Tongue (tissue), 2 donors: ENCODE measurements around the gene LILRB5. TPM values are rescaled to one million over a fixed set of nuclear protein-coding genes. Genes with fewer than 3 reads are reported as not detected.
"Not testable (repeated sequence)": the region's sequence is repeated elsewhere in the genome, so short reads cannot be mapped to it uniquely, and the experiment has no call there.

Experiments
- DNase-seq: peaks from one replicate; pipeline ENCODE4 v3.0.0-alpha.2; 2015
- total RNA-seq: library from RNA; depleted of rRNA; stranded (reverse); fragments of >200 nt; gene quantifications from one replicate; pipeline ENCODE4 v1.2.3, GENCODE V29; 2014

The LILRB5 gene
- total RNA-seq, 1 donor from 2014 or later = 4.1 TPM

GRCh38 chr19:54242234-54242633, 14.8 kb downstream of the LILRB5 start:
- DNase-seq = not testable (repeated sequence)

DNA sequence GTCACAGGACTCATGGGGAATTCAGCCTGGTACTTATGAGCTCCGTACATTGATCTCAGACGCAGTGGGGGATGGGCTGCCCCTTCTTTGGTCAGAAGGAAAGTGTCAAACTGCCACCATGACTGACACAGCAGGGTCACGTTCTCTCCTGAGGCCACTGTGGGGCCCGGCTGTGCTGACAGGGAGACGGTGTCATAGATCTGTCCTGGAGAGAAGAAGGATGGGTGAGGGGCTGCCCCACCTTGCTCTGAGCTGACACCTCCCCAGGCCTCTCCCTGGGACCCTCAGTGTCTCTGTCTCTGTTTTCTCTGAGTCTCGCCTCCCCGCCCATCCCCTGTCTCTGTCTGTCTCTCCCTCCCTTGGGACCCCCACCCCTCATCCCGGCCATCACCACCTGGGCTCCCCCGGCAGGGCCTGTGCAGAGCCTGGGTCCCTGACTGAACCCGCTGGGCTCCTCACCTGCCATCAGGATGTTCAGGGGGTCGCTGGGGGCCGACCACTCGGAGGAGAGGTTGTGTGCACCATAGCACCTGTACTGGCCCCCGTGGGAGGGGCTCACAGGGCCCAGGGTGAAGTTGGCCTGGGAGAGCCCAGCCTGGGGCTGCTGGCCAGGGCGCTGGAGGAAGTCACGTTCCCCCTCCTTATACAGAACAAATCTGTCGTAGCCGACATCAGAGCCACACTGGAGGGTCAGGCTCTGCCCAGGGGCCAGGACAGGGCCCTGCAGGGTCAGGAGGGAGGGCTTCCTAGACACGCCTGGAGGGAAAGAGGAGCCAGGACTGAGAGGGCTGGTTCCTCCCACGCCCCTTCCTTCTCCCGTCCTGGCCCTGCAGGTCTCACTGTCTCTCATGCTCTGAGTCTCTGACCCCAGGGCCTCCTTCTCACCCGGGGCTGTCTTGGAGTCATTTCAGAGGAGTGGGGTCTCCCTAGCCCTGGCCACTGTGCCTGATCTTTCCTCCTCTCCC, 16.4 kb downstream of the LILRB5 start:
- DNase-seq = not testable (repeated sequence)

GRCh38 chr19:54239491-54240371, 17.3 kb downstream of the LILRB5 start:
- not testable (repeated sequence) for DNase-seq

GRCh38 chr19:54233941-54234340, 23.1 kb downstream of the LILRB5 start:
- no peak for DNase-seq

DNA sequence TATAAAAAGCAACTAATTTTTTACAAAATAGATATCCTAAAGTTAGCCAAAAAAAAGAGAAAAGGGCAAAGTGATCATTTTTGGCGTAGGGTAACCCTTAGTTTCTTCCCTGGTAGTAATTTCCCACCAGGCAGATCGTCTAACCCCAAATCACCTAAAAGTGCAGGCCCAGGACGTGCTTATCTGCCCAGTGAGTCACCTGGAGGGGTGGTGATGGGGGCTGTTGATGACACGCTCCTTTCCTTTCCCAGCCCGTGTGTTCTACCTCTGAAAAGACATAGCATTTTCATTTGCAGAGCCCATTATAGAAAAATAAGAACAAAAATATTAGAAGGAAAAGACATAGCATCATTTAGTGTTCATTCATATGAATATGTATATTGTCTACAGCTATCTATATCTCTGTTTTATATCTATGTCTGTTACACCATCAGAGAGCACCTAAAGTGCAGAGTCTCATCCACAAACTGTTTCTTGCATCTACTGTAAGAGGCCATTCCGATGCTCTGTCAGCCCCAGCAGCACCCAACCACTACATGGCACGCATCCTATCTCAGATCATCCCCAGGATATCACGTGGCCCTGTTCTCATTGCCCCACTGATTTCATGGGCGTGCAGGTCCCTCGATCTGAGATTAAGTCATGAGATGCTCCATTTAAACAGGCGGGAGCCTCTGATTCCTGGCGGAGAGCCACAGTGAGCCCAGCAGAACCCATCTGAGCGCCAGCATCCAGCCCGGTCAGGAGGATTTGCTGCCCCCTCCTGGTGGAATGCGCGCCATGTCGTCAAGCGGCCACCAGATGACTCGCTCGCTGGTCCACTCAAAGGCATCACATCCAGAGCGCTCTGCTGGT, 25.8 kb downstream of the LILRB5 start:
- DNase-seq = peak; percentile 82

DNA sequence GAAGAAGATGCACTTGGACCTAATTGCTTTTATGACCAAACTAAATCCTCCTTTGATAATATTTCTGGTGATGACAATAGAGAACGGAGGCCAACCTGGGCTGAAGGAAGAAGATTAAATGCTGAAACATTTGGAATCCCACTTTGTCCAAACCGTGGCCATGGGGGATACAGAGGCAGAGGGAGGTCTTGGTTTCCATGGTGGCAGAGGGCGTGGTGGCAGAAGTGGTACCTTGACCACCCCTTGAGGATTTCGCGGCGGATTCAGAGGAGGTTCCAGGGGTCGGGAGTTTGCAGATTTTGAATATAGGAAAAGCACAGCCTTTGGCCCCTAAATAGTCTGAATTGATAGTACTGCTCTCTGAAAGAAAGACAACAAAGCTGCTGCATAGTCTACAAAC, 27.0 kb downstream of the LILRB5 start:
- DNase-seq = no peak

GRCh38 chr19:54229146-54229545, 27.9 kb downstream of the LILRB5 start:
- no peak for DNase-seq

DNA sequence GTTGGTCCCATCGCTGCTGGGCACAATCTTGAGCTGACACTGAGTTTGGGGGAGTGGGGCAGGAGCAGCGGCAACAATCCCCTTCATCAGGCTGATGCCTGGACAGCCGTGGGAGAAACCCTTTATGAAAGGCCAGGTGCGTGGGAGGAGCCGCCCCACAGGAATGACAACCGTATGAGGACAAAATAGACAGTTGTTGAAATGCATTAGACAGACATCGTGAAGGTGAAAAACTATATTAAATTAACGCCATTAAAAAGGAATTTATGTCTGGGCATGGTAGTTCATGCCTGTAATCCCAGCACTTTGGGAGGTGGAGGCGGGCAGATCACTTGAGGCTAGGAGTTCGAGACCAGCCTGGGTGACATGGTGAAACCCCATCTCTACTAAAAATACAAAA, 32.5 kb downstream of the LILRB5 start:
- DNase-seq = not testable (repeated sequence)

- DNase-seq = not testable (repeated sequence)
These were observed 33.2 kb downstream of the LILRB5 start for GRCh38 chr19:54223937-54224281.

- not testable (repeated sequence) for DNase-seq
These were observed 33.7 kb downstream of the LILRB5 start for GRCh38 chr19:54223277-54223936.

DNA sequence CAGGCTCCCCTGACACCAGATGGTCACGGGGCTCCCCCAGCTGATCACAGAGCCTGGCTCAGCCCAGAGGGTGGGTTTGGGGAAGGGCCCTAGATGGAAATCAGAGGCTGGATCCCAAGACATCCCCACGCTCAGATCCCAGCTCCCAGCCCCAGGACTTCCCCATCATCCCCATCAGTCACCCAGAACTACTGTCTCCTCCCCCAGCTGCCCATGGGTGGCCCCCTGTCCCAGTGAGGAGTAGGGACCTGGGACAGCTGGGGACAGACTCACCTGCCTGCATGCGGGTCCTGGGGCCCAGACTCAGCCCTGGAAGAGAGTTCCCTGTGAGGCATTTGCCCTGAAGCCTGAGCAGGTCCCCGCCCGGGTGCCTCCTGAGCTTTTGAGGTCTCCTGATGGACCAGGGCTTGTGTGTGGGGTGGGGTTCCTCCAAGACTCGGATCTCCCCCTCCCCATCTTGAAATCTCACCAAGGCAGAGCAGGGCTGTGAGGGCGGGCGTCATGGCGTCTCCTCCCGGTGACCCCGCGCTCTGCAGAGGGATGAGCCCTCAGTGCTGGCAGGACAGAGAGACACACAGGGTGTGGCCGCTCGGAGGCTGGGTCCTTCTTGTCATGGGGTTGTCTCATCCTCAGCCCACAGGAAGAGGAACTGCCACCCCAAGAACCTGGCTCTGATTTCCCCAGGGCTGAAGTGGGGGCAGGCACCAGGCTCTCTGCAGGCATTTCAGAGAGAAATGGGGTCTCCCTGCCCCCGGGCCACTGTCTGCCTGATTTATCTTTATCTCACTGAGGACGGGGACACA, 34.4 kb downstream of the LILRB5 start, which contains the start of gene LILRB3:
LILRB3 (minus strand) TSS at position 534 of the 803 bp plus-strand sequence; CDS start at position 503, 31 bp downstream.
- DNase-seq = not testable (repeated sequence)

GRCh38 chr19:54221947-54222346, 35.1 kb downstream of the LILRB5 start:
- DNase-seq = not testable (repeated sequence)

DNA sequence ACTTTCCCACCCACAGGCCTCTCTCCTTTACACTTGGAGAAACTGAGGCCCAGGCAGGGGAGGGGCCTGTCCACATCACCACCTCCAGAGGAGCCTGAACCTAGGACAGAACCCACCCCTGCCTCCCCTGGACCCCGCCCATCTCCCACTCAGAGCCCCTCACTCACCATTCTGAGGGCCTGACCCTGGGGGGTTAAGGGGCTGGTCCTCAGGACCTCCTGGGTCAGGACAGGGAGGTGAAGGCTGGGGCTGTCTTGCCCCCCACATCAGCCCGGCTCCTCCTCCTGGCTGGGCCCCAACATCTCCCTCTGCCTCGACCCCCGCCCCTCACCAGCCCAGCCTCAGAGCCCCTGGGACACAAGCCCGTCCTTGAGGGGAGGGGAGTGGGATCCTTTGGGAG, 37.4 kb downstream of the LILRB5 start:
- not testable (repeated sequence) for DNase-seq

DNA sequence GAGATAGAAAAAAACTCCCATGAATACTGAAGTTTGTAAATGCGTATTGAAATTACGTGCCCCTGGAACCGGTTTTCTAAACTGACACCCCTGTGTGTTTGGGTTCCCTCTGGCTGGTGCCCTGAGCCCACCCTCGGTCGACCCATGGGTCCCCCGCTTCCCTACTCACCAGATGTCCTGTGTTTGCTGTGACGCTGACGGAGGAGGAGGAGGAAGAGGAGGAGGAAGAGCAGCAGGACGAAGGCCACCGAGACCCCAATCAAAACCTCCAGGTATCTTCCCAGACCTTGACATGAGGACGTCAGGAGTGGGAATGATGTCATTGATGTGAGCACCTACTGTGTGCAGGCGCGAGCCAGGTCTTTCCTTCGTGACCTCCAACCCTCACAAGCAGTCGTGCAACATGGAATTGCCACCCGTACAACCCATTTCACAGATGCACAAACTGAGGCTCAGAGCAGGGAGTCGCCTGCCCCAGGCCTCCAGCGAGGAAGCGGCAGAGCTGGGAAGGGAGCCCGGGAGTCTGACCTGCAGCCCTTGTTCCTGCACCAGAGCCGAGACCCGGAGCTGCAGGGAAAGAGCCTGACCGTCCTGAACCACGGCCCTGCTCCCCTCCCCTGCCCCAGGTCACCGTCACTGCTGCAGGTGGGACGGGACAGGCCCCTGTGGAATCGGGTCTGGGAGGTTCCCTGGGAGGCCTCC, 38.0 kb downstream of the LILRB5 start:
- no peak for DNase-seq

GRCh38 chr19:54218259-54218658, 38.8 kb downstream of the LILRB5 start:
- DNase-seq = no peak

- not testable (repeated sequence) for DNase-seq
These were observed 39.4 kb downstream of the LILRB5 start for GRCh38 chr19:54217517-54218247.

GRCh38 chr19:54216869-54217268, 40.2 kb downstream of the LILRB5 start:
- no peak for DNase-seq

GRCh38 chr19:54214734-54215133, 42.3 kb downstream of the LILRB5 start:
- DNase-seq = not testable (repeated sequence)

DNA sequence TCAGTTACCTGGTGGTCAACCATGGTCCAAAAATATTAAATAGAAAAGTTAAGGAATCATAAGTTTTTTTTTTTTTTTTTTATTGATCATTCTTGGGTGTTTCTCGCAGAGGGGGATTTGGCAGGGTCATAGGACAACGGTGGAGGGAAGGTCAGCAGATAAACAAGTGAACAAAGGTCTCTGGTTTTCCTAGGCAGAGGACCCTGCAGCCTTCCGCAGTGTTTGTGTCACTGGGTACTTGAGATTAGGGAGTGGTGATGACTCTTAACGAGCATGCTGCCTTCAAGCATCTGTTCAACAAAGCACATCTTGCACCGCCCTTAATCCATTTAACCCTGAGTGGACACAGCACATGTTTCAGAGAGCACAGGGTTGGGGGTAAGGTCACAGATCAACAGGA, 42.9 kb downstream of the LILRB5 start:
- DNase-seq = not testable (repeated sequence)
